GM03348 (cell line): ENCODE results near the gene OR1L4.

Experiments used
- DNase-seq: peaks from one replicate; pipeline ENCODE4 v3.0.0; 2012; ENCODE audit warnings: low spot score

The OR1L4 gene, protein sequence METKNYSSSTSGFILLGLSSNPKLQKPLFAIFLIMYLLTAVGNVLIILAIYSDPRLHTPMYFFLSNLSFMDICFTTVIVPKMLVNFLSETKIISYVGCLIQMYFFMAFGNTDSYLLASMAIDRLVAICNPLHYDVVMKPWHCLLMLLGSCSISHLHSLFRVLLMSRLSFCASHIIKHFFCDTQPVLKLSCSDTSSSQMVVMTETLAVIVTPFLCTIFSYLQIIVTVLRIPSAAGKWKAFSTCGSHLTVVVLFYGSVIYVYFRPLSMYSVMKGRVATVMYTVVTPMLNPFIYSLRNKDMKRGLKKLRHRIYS

GRCh38 chr9:122723690-122724089, at the start of gene OR1L4:
Gene OR1L4 (plus strand): TSS chr9:122723990. CDS start chr9:122723990, 0 bp downstream.
- no peak for DNase-seq

- DNase-seq: no peak
Measured at GRCh38 chr9:122684851-122685250, 38.9 kb upstream of the OR1L4 start.

DNA sequence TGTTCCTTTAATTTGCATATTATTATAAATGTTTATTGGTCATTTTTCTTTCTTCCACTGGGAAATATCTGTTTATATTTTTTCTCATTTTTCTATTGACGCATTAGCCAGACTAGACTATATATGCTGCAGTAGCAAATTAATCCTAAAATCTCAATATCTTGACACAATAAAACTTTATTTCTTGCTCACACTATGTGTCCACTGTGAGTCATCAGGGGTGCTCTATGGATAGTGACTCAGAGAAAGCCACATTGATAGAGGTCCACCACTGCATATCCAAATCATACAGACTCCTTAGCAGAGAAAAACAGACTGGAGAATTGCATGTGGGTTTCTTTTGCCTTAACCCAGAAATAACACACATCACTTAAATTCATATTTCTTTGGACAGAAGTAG, 28.1 kb upstream of the OR1L4 start:
- DNase-seq: no peak

- no peak for DNase-seq
Measured at GRCh38 chr9:122718038-122718437, 5.8 kb upstream of the OR1L4 start.

GRCh38 chr9:122719218-122719617, 4.6 kb upstream of the OR1L4 start:
- DNase-seq: no peak

DNA sequence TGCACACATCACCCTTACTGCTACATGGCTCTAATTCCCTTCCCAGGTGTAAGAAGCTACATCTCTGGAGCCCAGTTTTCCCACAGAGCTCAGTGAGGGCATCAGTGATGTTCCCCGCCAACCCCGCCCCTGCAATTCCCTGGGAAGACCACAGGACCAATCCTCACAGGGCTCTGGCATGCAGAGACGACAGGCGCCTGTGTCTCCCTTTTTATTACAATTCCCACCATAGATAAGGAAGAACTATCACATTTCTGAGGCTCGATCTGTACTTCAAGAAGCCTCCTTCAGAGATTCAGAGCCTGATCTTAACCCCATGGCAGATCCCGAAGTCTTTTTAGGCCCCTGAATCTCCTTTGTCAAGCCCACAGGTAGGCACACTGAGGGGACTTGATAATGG, 18.2 kb downstream of the OR1L4 start, which contains the start of gene OR1L6:
Gene OR1L6, plus strand, starts transcription at position 301 of the 400 bp plus-strand sequence. CDS start 7,545 bp downstream, outside the sequence.
- no peak for DNase-seq

- DNase-seq: no peak
Measured at GRCh38 chr9:122754825-122755224, 31.0 kb downstream of the OR1L4 start.

DNA sequence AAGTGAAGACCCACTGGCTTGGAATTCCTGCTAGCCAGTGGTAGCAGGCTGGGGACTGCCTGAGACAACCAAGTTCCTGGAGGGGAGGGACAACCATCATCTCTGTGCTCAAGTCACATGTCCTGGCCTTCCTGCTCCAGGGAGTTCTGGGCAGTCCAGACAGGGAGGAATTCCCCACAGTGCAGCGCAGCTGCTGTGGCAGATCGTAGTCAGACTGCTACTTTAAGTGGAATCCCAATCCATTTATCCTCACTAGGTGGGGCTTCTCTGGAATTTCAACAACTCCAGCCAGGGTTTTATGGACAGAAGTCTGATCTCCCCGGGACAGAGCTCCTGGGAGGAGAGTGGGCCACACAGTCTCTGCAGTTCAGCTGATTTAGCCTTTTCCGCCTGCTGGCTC, 44.0 kb downstream of the OR1L4 start:
- no peak for DNase-seq
